H9 (cell line): ENCODE measurements around the gene ATP6V1C2. TPM values are rescaled to one million over a fixed set of nuclear protein-coding genes. Genes with fewer than 3 reads are reported as not detected.

Source experiments
- DNase-seq: peaks from one replicate; pipeline ENCODE4 v3.0.0-alpha.2; 2017
- H2AFZ ChIP-seq: one replicate; pipeline ENCODE4 v1.6.1; 2013; ENCODE audit warnings: mild to moderate bottlenecking, low read length, control low read depth, moderate library complexity
- H2AK5ac ChIP-seq: 2 replicates; pipeline ENCODE4 v1.6.1; 2013; ENCODE audit warnings: low read length, control low read depth, mixed read lengths; ENCODE audit not compliant: insufficient read length
- H2BK120ac ChIP-seq: one replicate; pipeline ENCODE4 v1.6.1; 2013; ENCODE audit warnings: low read depth, mild to moderate bottlenecking, low read length, control low read depth, inconsistent platforms; ENCODE audit not compliant: poor library complexity, severe bottlenecking
- H2BK12ac ChIP-seq: 2 replicates; pipeline ENCODE4 v1.6.1; 2013; ENCODE audit warnings: low read length, control low read depth, mixed read lengths, low read depth; ENCODE audit not compliant: insufficient read length
- H2BK15ac ChIP-seq: 2 replicates; pipeline ENCODE4 v1.6.1; 2013; ENCODE audit warnings: low read depth, low read length, control low read depth
- H2BK20ac ChIP-seq: one replicate; pipeline ENCODE4 v1.6.1; 2013; ENCODE audit warnings: low read depth, mild to moderate bottlenecking, low read length, control low read depth, inconsistent platforms; ENCODE audit not compliant: poor library complexity, severe bottlenecking
- H2BK5ac ChIP-seq: 2 replicates; pipeline ENCODE4 v1.6.1; 2013; ENCODE audit warnings: low read length, control low read depth, mixed read lengths; ENCODE audit not compliant: insufficient read length
- H3K14ac ChIP-seq: 2 replicates; pipeline ENCODE4 v1.6.1; 2013; ENCODE audit warnings: low read length, control low read depth; ENCODE audit not compliant: insufficient read depth
- H3K18ac ChIP-seq: 2 replicates; pipeline ENCODE4 v1.6.1; 2013; ENCODE audit warnings: low read depth, mild to moderate bottlenecking, mixed read lengths, low read length, control low read depth; ENCODE audit not compliant: insufficient read length
- H3K23ac ChIP-seq: 2 replicates; pipeline ENCODE4 v1.6.1; 2013; ENCODE audit warnings: low read length, control low read depth, mixed read lengths, low read depth; ENCODE audit not compliant: insufficient read length
- H3K23me2 ChIP-seq: 2 replicates; pipeline ENCODE4 v1.6.1; 2013; ENCODE audit warnings: low read depth, mild to moderate bottlenecking, mixed read lengths, low read length, control low read depth; ENCODE audit not compliant: insufficient read length, poor library complexity, severe bottlenecking
- H3K27ac ChIP-seq: 2 replicates; pipeline ENCODE4 v1.5.1; 2013; ENCODE audit warnings: low read length, control low read depth, mixed read lengths, low read depth; ENCODE audit not compliant: insufficient read length
- H3K27me3 ChIP-seq: 2 replicates; pipeline ENCODE4 v1.6.1; 2013; ENCODE audit warnings: low read length, control low read depth, inconsistent platforms; ENCODE audit not compliant: insufficient read depth
- H3K4ac ChIP-seq: 2 replicates; pipeline ENCODE4 v1.6.1; 2013; ENCODE audit warnings: low read depth, mild to moderate bottlenecking, control low read depth, inconsistent platforms, low read length, moderate library complexity
- H3K4me1 ChIP-seq: 2 replicates; pipeline ENCODE4 v1.6.1; 2013; ENCODE audit warnings: low read length, control low read depth, inconsistent platforms; ENCODE audit not compliant: insufficient read depth
- H3K4me2 ChIP-seq: 2 replicates; pipeline ENCODE4 v1.6.1; 2013; ENCODE audit warnings: low read length, control low read depth, mixed read lengths; ENCODE audit not compliant: insufficient read length, insufficient read depth
- H3K56ac ChIP-seq: 2 replicates; pipeline ENCODE4 v1.6.1; 2013; ENCODE audit warnings: low read depth, mild to moderate bottlenecking, mixed read lengths, low read length, control low read depth; ENCODE audit not compliant: insufficient read length
- H3K79me1 ChIP-seq: 2 replicates; pipeline ENCODE4 v1.6.1; 2013; ENCODE audit warnings: low read depth, mild to moderate bottlenecking, moderate library complexity, low read length, control low read depth, inconsistent platforms; ENCODE audit not compliant: insufficient read depth, poor library complexity, severe bottlenecking
- H3K79me2 ChIP-seq: 2 replicates; pipeline ENCODE4 v1.6.1; 2013; ENCODE audit warnings: low read length, control low read depth, inconsistent platforms; ENCODE audit not compliant: insufficient read depth
- H3K9ac ChIP-seq: 2 replicates; pipeline ENCODE4 v1.6.1; 2013; ENCODE audit warnings: low read length, control low read depth, mixed read lengths; ENCODE audit not compliant: insufficient read length; ENCODE audit errors: extremely low read depth
- H3K9me3 ChIP-seq: one replicate; pipeline ENCODE4 v1.6.1; 2013; ENCODE audit warnings: low read depth, low read length, inconsistent platforms; ENCODE audit not compliant: control insufficient read depth
- H3T11ph ChIP-seq: one replicate; pipeline ENCODE4 v1.6.1; 2013; ENCODE audit warnings: mild to moderate bottlenecking, low read length, control low read depth, inconsistent platforms
- H4K20me1 ChIP-seq: one replicate; pipeline ENCODE4 v1.6.1; 2013; ENCODE audit not compliant: control insufficient read depth, insufficient read length, insufficient read depth
- H4K5ac ChIP-seq: 2 replicates; pipeline ENCODE4 v1.6.1; 2013; ENCODE audit warnings: low read depth, mild to moderate bottlenecking, mixed read lengths, low read length, control low read depth; ENCODE audit not compliant: insufficient read length
- H4K8ac ChIP-seq: replicated peaks from 2 replicates; pipeline ENCODE4 v1.6.1; 2013; ENCODE audit warnings: low read length, control low read depth, mixed read lengths, low read depth; ENCODE audit not compliant: insufficient read length
- H4K91ac ChIP-seq: 2 replicates; pipeline ENCODE4 v1.6.1; 2013; ENCODE audit warnings: low read depth, mild to moderate bottlenecking, moderate library complexity, mixed read lengths, low read length, control low read depth; ENCODE audit not compliant: insufficient read length
- H3K27ac Mint-ChIP-seq, 3 experiments: 2 replicates in 2 of 3; 3 replicates in 1 of 3; pipeline ENCODE4 v1.8.0; 2020 to 2021; ENCODE audit warnings: mixed read lengths in 3 of 3, mild to moderate bottlenecking in 1 of 3, moderate library complexity in 1 of 3
- H3K27me3 Mint-ChIP-seq: 2 replicates; pipeline ENCODE4 v1.8.0; 2021; ENCODE audit warnings: low read depth, mild to moderate bottlenecking, moderate library complexity, mixed read lengths
- H3K36me3 Mint-ChIP-seq, 3 experiments: 2 replicates in 2 of 3; 3 replicates in 1 of 3; pipeline ENCODE4 v1.8.0; 2020 to 2021; ENCODE audit warnings: low read depth in 3 of 3, mixed read lengths in 3 of 3; ENCODE audit not compliant: insufficient read depth in 1 of 3
- H3K4me1 Mint-ChIP-seq, 2 experiments: 2 replicates each; pipeline ENCODE4 v1.8.0; 2020; ENCODE audit warnings: mixed read lengths in 2 of 2
- H3K4me3 Mint-ChIP-seq, 2 experiments: 2 replicates in 1 of 2; 3 replicates in 1 of 2; pipeline ENCODE4 v1.8.0; 2020 to 2021; ENCODE audit warnings: mild to moderate bottlenecking in 2 of 2, mixed read lengths in 2 of 2, moderate library complexity in 1 of 2
- H3K9me3 Mint-ChIP-seq, 2 experiments: 2 replicates in 1 of 2; 3 replicates in 1 of 2; pipeline ENCODE4 v1.8.0; 2020; ENCODE audit warnings: mild to moderate bottlenecking in 2 of 2, mixed read lengths in 2 of 2, moderate library complexity in 1 of 2
- CTCF ChIP-seq: fragments of 200-600 bp; sonication (generic); conservative IDR thresholded peaks from 3 replicates; pipeline ENCODE4 v1.8.0; 2021; ENCODE audit warnings: antibody characterized with exemption, mild to moderate bottlenecking
- WGBS: extraction: QIAGEN DNeasy Blood & Tissue Kit; methylation state at CpG from one replicate; pipeline ENCODE4 v1.1.7; 2013; ENCODE audit warnings: missing lambda C conversion rate, low lambda C conversion rate, mixed read lengths; ENCODE audit not compliant: insufficient read length; ENCODE audit errors: extremely low coverage; 5-methylcytosine and 5-hydroxymethylcytosine counted together
- total RNA-seq: library from RNA; stranded (reverse); gene quantifications from 2 replicates; pipeline ENCODE4 v1.2.1, GENCODE V29; 2021

The ATP6V1C2 gene
- total RNA-seq, 1 experiment from 2014 or later, result 1.2 TPM

- H3K27me3 ChIP-seq, result peaks cover 25% of the 10 kb centered on the region
- H2AK5ac ChIP-seq, result no peak overlapping the region
- no peak overlapping the region for H2BK15ac ChIP-seq
- Mint-ChIP-seq H3K4me1 (peaks cover 8 to 9% of the 10 kb centered on the region in 2 experiments), H3K27ac (no peak overlapping the region), H3K9me3 (peaks cover 0 to 3% of the 10 kb centered on the region in 2 experiments; a peak in 1 of 5 replicates), H3K4me3 (no peak overlapping the region), H3K27me3 (peaks cover 64% of the 10 kb centered on the region), H3K36me3 (no peaks in the 10 kb centered on the region; a peak in 2 of 7 replicates)
- no CpG with 5 or more reads among the region's 4 CpGs for WGBS
- H3K4me1 ChIP-seq, result no peaks in the 10 kb centered on the region
- no peaks in the 10 kb centered on the region for H3K9me3 ChIP-seq
- no peak for TF ChIP-seq CTCF
- no peak overlapping the region for H4K5ac ChIP-seq
- no peak overlapping the region for H2BK5ac ChIP-seq
- DNase-seq, result no peak
- no peak overlapping the region for H4K91ac ChIP-seq
- no peak overlapping the region for H3K4ac ChIP-seq
- H4K8ac ChIP-seq, result no peak overlapping the region
- H4K20me1 ChIP-seq, result no peaks in the 10 kb centered on the region
- H3K9ac ChIP-seq, result no peak overlapping the region
- H3K14ac ChIP-seq, result no peak overlapping the region
- no peak overlapping the region for H2BK20ac ChIP-seq
- no peak overlapping the region for H3K27ac ChIP-seq
- H3K18ac ChIP-seq, result no peak overlapping the region
- H2BK120ac ChIP-seq, result no peak overlapping the region
- H3K23ac ChIP-seq, result no peak overlapping the region
- no peak overlapping the region for H3K4me2 ChIP-seq
- H3T11ph ChIP-seq, result no peak overlapping the region
- no peak overlapping the region for H2AFZ ChIP-seq
- H3K23me2 ChIP-seq, result peaks cover 10% of the 10 kb centered on the region
- no peak overlapping the region for H3K56ac ChIP-seq
- H2BK12ac ChIP-seq, result no peak overlapping the region
- no peaks in the 10 kb centered on the region for H3K79me2 ChIP-seq
- H3K79me1 ChIP-seq, result no peaks in the 10 kb centered on the region
Observed at GRCh38 chr2:10717628-10718027, 3.8 kb upstream of the ATP6V1C2 start.
